NCI-H345 (cell line): Measurements from ENCODE around the gene SP100.
A peak's percentile ranks its signal among the peaks of the same experiment; 100 is the strongest.
"Not testable (repeated sequence)": the region's sequence is repeated elsewhere in the genome, so short reads cannot be mapped to it uniquely, and the experiment has no call there.

Experiments used
- DNase-seq: peaks from one replicate; lab custom pipeline; 2025; lab: John Stamatoyannopoulos, UW

The SP100 gene

GRCh38 chr2:230457793-230458192 is 41.8 kb downstream of the SP100 start:
- DNase-seq: no peak

- DNase-seq: no peak
Measured at GRCh38 chr2:230459216-230459615, 43.2 kb downstream of the SP100 start.

- DNase-seq: no peak
Measured at GRCh38 chr2:230471074-230471473, 55.1 kb downstream of the SP100 start.

GRCh38 chr2:230472621-230473018 is 56.6 kb downstream of the SP100 start:
- no peak for DNase-seq

- DNase-seq: no peak
Measured at GRCh38 chr2:230473378-230473777, 57.4 kb downstream of the SP100 start.

- no peak for DNase-seq
Measured at GRCh38 chr2:230475143-230475542, 59.1 kb downstream of the SP100 start.

GRCh38 chr2:230485801-230486341 is 69.9 kb downstream of the SP100 start:
- DNase-seq: no peak

GRCh38 chr2:230491219-230491618 is 75.2 kb downstream of the SP100 start:
- DNase-seq: not testable (repeated sequence)

- DNase-seq: no peak
Measured at GRCh38 chr2:230492107-230492506, 76.1 kb downstream of the SP100 start.

GRCh38 chr2:230494980-230495379 is 79.0 kb downstream of the SP100 start:
- DNase-seq: no peak

GRCh38 chr2:230496891-230497290 is 80.9 kb downstream of the SP100 start:
- no peak for DNase-seq

GRCh38 chr2:230498506-230499107 is 82.6 kb downstream of the SP100 start:
- DNase-seq: no peak

GRCh38 chr2:230502593-230502992 is 86.6 kb downstream of the SP100 start:
- DNase-seq: no peak

- no peak for DNase-seq
Measured at GRCh38 chr2:230503798-230504197, 87.8 kb downstream of the SP100 start.

GRCh38 chr2:230505162-230505561 is 89.2 kb downstream of the SP100 start:
- DNase-seq: no peak

- no peak for DNase-seq
Measured at GRCh38 chr2:230512955-230513748, 97.2 kb downstream of the SP100 start.

- no peak for DNase-seq
Measured at GRCh38 chr2:230520061-230520874, 104.3 kb downstream of the SP100 start.

- no peak for DNase-seq
Measured at GRCh38 chr2:230520875-230521155, 104.8 kb downstream of the SP100 start.

GRCh38 chr2:230521386-230521785 is 105.4 kb downstream of the SP100 start:
- no peak for DNase-seq

GRCh38 chr2:230525682-230526081 is 109.7 kb downstream of the SP100 start:
- peak; percentile 19 for DNase-seq

- no peak for DNase-seq
Measured at GRCh38 chr2:230537531-230537976, 121.6 kb downstream of the SP100 start.

GRCh38 chr2:230540332-230540731 is 124.3 kb downstream of the SP100 start:
- no peak for DNase-seq

- no peak for DNase-seq
Measured at GRCh38 chr2:230541934-230542380, 126.0 kb downstream of the SP100 start.
